PFSK-1 (cell line): ENCODE measurements around the gene HIGD1A.

Experiments
- FOXP2 ChIP-seq: optimal IDR thresholded peaks from 2 replicates; pipeline ENCODE3; 2011; ENCODE audit warnings: borderline replicate concordance, control low read depth, inconsistent platforms; ENCODE audit not compliant: insufficient read depth; ENCODE audit errors: extremely low read length, extremely low read depth
- POLR2AphosphoS5 ChIP-seq: IDR thresholded peaks from 2 replicates; pipeline ENCODE4 v1.6.1; 2012; ENCODE audit warnings: low read depth, mild to moderate bottlenecking, control low read depth, low read length, moderate library complexity
- SIN3A ChIP-seq: IDR thresholded peaks from 2 replicates; pipeline ENCODE4 v1.6.1; 2012; ENCODE audit warnings: mild to moderate bottlenecking, low read length, moderate library complexity, borderline replicate concordance; ENCODE audit not compliant: insufficient read depth
- TAF1 ChIP-seq: IDR thresholded peaks from 2 replicates; pipeline ENCODE4 v1.6.1; 2012; ENCODE audit warnings: low read length, control low read depth, borderline replicate concordance; ENCODE audit not compliant: insufficient read depth
- TF ChIP-seq, protein P1 (sequence below), 2 experiments: IDR thresholded peaks; 2 replicates each; pipeline versions ENCODE4 v1.6.1 to v1.8.0; 2011 to 2012; ENCODE audit warnings: low read depth in 2 of 2, low read length in 2 of 2, control low read depth in 1 of 2, inconsistent platforms in 1 of 2, mild to moderate bottlenecking in 1 of 2, moderate library complexity in 1 of 2; ENCODE audit not compliant: insufficient read depth in 1 of 2

- TF ChIP-seq POLR2AphosphoS5 (no peak), SIN3A (no peak), TAF1 (no peak), FOXP2 (no peak)
- TF ChIP-seq, protein P1, sequence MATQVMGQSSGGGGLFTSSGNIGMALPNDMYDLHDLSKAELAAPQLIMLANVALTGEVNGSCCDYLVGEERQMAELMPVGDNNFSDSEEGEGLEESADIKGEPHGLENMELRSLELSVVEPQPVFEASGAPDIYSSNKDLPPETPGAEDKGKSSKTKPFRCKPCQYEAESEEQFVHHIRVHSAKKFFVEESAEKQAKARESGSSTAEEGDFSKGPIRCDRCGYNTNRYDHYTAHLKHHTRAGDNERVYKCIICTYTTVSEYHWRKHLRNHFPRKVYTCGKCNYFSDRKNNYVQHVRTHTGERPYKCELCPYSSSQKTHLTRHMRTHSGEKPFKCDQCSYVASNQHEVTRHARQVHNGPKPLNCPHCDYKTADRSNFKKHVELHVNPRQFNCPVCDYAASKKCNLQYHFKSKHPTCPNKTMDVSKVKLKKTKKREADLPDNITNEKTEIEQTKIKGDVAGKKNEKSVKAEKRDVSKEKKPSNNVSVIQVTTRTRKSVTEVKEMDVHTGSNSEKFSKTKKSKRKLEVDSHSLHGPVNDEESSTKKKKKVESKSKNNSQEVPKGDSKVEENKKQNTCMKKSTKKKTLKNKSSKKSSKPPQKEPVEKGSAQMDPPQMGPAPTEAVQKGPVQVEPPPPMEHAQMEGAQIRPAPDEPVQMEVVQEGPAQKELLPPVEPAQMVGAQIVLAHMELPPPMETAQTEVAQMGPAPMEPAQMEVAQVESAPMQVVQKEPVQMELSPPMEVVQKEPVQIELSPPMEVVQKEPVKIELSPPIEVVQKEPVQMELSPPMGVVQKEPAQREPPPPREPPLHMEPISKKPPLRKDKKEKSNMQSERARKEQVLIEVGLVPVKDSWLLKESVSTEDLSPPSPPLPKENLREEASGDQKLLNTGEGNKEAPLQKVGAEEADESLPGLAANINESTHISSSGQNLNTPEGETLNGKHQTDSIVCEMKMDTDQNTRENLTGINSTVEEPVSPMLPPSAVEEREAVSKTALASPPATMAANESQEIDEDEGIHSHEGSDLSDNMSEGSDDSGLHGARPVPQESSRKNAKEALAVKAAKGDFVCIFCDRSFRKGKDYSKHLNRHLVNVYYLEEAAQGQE (IDR thresholded peaks at IDR 0.05; ENCODE audit: insufficient read depth in 1 of 2, low read depth in 2 of 2, low read length in 2 of 2) = no peak
Measured at GRCh38 chr3:42736081-42736480, 68.2 kb downstream of the HIGD1A start.
